Kidney epithelial cell (primary cell): Measurements from ENCODE around the gene TRMT44. TPM values are rescaled to one million over a fixed set of nuclear protein-coding genes. Genes with fewer than 3 reads are reported as not detected.

Experiments
- DNase-seq: peaks from one replicate; pipeline ENCODE4 v3.0.0-alpha.2; 2010; ENCODE audit warnings: low read depth
- H3K27me3 ChIP-seq: 2 replicates; pipeline ENCODE4 v1.6.0; 2011; ENCODE audit warnings: low read length; ENCODE audit not compliant: control insufficient read depth, insufficient read depth
- H3K36me3 ChIP-seq: 2 replicates; pipeline ENCODE4 v1.5.1; 2011; ENCODE audit warnings: low read length; ENCODE audit not compliant: control insufficient read depth, insufficient read depth
- H3K4me3 ChIP-seq: 2 replicates; pipeline ENCODE4 v1.5.1; 2011; ENCODE audit warnings: low read depth, mild to moderate bottlenecking, control low read depth, low read length
- total RNA-seq: library from RNA; depleted of rRNA; stranded (reverse); fragments of >200 nt; gene quantifications from 2 replicates; pipeline ENCODE4 v1.2.3, GENCODE V29; 2015
- TF ChIP-seq, protein P1 (sequence below): IDR thresholded peaks from 2 replicates; pipeline ENCODE4 v1.5.1; 2011; ENCODE audit warnings: mild to moderate bottlenecking, moderate library complexity, low read length, control low read depth, inconsistent platforms; ENCODE audit not compliant: insufficient read depth, poor library complexity, severe bottlenecking

TRMT44 gene
- total RNA-seq, 1 donor from 2014 or later, result 22.8 TPM

- no peaks in the 10 kb centered on the region for H3K27me3 ChIP-seq
- H3K4me3 ChIP-seq, result no peak overlapping the region
- DNase-seq, result no peak
- TF ChIP-seq, protein P1, sequence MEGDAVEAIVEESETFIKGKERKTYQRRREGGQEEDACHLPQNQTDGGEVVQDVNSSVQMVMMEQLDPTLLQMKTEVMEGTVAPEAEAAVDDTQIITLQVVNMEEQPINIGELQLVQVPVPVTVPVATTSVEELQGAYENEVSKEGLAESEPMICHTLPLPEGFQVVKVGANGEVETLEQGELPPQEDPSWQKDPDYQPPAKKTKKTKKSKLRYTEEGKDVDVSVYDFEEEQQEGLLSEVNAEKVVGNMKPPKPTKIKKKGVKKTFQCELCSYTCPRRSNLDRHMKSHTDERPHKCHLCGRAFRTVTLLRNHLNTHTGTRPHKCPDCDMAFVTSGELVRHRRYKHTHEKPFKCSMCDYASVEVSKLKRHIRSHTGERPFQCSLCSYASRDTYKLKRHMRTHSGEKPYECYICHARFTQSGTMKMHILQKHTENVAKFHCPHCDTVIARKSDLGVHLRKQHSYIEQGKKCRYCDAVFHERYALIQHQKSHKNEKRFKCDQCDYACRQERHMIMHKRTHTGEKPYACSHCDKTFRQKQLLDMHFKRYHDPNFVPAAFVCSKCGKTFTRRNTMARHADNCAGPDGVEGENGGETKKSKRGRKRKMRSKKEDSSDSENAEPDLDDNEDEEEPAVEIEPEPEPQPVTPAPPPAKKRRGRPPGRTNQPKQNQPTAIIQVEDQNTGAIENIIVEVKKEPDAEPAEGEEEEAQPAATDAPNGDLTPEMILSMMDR, result no peak
- peaks cover 4% of the 10 kb centered on the region for H3K36me3 ChIP-seq
Measured at GRCh38 chr4:8451440-8452182, 11.0 kb downstream of the TRMT44 start.

DNA sequence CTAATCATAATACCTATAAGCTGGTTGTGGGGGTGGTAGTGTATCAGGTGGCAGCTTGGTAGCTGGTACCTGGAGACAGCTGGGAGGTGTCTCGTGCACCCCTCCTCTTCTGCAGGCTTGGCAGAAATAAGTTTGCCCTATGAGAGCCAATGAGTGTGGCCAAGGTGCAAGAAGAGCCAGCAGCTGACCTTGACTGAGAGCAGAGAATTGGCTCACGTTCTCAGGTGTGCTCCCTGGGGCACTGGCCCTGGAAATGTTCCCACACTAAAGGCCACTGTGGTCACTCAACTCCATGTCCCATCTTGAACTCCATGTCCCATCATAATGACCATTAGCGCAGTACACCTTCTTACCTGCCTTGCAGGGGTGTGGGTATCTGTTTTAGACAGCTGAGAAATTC is 13.4 kb downstream of the TRMT44 start:
- TF ChIP-seq, protein P1, result no peak
- H3K27me3 ChIP-seq, result no peaks in the 10 kb centered on the region
- H3K4me3 ChIP-seq, result no peak overlapping the region
- no peak for DNase-seq
- peaks cover 4% of the 10 kb centered on the region for H3K36me3 ChIP-seq

DNA sequence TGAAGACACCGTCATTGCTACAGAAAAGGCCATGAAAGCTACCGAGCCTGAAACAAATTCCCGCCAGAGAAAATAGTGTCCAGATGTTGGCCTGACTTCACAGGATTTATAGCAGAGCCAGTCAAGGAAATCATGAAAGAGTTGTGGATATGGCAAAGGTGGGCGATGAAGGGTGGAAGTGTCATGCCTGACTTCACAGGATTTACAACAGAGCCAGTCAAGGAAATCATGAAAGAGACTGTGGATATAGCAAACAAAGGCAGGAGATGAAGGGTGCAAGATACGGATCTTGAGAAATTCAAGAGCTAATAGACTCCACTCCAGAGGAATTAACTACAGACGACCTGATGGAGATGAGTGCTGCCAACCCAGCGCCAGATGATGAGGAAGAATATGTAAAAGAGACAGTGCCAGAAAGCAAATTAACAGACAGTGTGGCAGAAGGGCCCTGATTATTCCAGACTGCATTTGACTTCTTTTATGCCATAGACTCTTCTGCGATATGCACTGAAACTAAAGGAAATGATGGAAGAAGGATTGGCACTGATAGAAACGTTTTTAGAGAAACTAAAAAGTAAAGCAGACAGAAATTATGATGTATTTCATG is 17.2 kb downstream of the TRMT44 start:
- no peaks in the 10 kb centered on the region for H3K36me3 ChIP-seq

GRCh38 chr4:8459867-8460445 is 19.4 kb downstream of the TRMT44 start:
- Histone ChIP-seq H3K27me3 (no peaks in the 10 kb centered on the region), H3K4me3 (no peak overlapping the region), H3K36me3 (no peaks in the 10 kb centered on the region)
- no peak for DNase-seq
- TF ChIP-seq, protein P1, result no peak

More for the DNA sequence above, 17.2 kb downstream of the TRMT44 start:
- Histone ChIP-seq H3K27me3 (no peaks in the 10 kb centered on the region), H3K4me3 (no peak overlapping the region)
- DNase-seq, result no peak
- TF ChIP-seq, protein P1, result no peak

GRCh38 chr4:8461086-8461485 is 20.5 kb downstream of the TRMT44 start:
- no peaks in the 10 kb centered on the region for H3K36me3 ChIP-seq
- no peaks in the 10 kb centered on the region for H3K27me3 ChIP-seq
- no peak overlapping the region for H3K4me3 ChIP-seq
- TF ChIP-seq, protein P1, result no peak
- DNase-seq, result no peak

- H3K4me3 ChIP-seq, result no peak overlapping the region
- no peaks in the 10 kb centered on the region for H3K36me3 ChIP-seq
- H3K27me3 ChIP-seq, result no peaks in the 10 kb centered on the region
- DNase-seq, result no peak
- TF ChIP-seq, protein P1, result no peak
Measured at GRCh38 chr4:8461616-8462015, 21.0 kb downstream of the TRMT44 start.
